IMR-90 (cell line): ENCODE data around the gene UPF1. TPM values are rescaled to one million over a fixed set of nuclear protein-coding genes. Genes with fewer than 3 reads are reported as not detected.

Experiments used
- ATAC-seq: fragments of 200-7000 bp; cut with Tn5 transposase; 2 replicates; pipeline ENCODE4 v1.9.1; 2020; ENCODE audit warnings: low read depth, mild to moderate bottlenecking, moderate library complexity
- BruUV-seq: library from RNA; stranded (reverse); fragments of 400-500 nt; replicated peaks from 2 replicates; lab custom pipeline; 2021; lab: Mats Ljungman, UMichigan
- CTCF ChIA-PET: fragments of 300-600 bp; formaldehyde crosslinking; extraction: SDS; loops from one replicate; lab custom pipeline; 2021; ENCODE audit warnings: antibody characterized with exemption; lab: Yijun Ruan, JAX
- POLR2A ChIA-PET: fragments of 300-600 bp; sonication (Branson Sonifier 250); formaldehyde crosslinking; loops from one replicate; lab custom pipeline; 2022; ENCODE audit warnings: antibody characterized with exemption; ENCODE audit not compliant: unreplicated experiment; lab: Charles Lee
- DNase-seq: peaks from one replicate; pipeline ENCODE4 v3.0.0; 2013
- H2AFZ ChIP-seq: replicated peaks from 2 replicates; pipeline ENCODE3; 2013; ENCODE audit warnings: low read length, mild to moderate bottlenecking; ENCODE audit not compliant: poor library complexity
- H2AK5ac ChIP-seq: 2 replicates; pipeline ENCODE4 v1.6.1; 2013; ENCODE audit warnings: low read depth, low read length, inconsistent platforms
- H2AK9ac ChIP-seq: replicated peaks from 2 replicates; pipeline ENCODE3; 2013; ENCODE audit warnings: mild to moderate bottlenecking, low read depth, low read length, moderate library complexity; ENCODE audit not compliant: poor library complexity
- H2BK120ac ChIP-seq: 2 replicates; pipeline ENCODE4 v1.6.1; 2013; ENCODE audit warnings: low read depth, low read length, inconsistent platforms
- H2BK15ac ChIP-seq: 3 replicates; pipeline ENCODE4 v1.6.1; 2013; ENCODE audit warnings: low read depth, low read length, inconsistent platforms
- H2BK20ac ChIP-seq: 2 replicates; pipeline ENCODE4 v1.6.1; 2013; ENCODE audit warnings: low read depth, mild to moderate bottlenecking, inconsistent platforms, low read length, moderate library complexity
- H2BK5ac ChIP-seq: 2 replicates; pipeline ENCODE4 v1.6.1; 2013; ENCODE audit warnings: mild to moderate bottlenecking, low read depth, low read length, inconsistent platforms; ENCODE audit not compliant: poor library complexity, severe bottlenecking
- H3K14ac ChIP-seq: replicated peaks from 2 replicates; pipeline ENCODE4 v1.6.1; 2013; ENCODE audit warnings: low read depth, low read length, inconsistent platforms
- H3K18ac ChIP-seq: 2 replicates; pipeline ENCODE4 v1.6.1; 2013; ENCODE audit warnings: low read depth, low read length, control low read depth
- H3K23ac ChIP-seq: 2 replicates; pipeline ENCODE4 v1.6.1; 2013; ENCODE audit warnings: low read depth, low read length, inconsistent platforms
- H3K27ac ChIP-seq: 2 replicates; pipeline ENCODE4 v1.5.1; 2013; ENCODE audit warnings: mild to moderate bottlenecking, control low read depth, low read length; ENCODE audit not compliant: insufficient read depth
- H3K27me3 ChIP-seq: 2 replicates; pipeline ENCODE4 v1.6.1; 2013; ENCODE audit warnings: low read length; ENCODE audit not compliant: control insufficient read depth, insufficient read depth
- H3K36me3 ChIP-seq: 2 replicates; pipeline ENCODE4 v1.6.1; 2013; ENCODE audit warnings: low read length, mixed read lengths; ENCODE audit not compliant: control insufficient read depth, insufficient read depth
- H3K4ac ChIP-seq: 2 replicates; pipeline ENCODE4 v1.6.1; 2013; ENCODE audit warnings: low read depth, low read length, inconsistent platforms
- H3K4me1 ChIP-seq: 2 replicates; pipeline ENCODE4 v1.6.1; 2013; ENCODE audit warnings: low read length, mixed read lengths; ENCODE audit not compliant: control insufficient read depth, insufficient read depth
- H3K4me2 ChIP-seq: 2 replicates; pipeline ENCODE4 v1.6.1; 2013; ENCODE audit warnings: low read depth, mild to moderate bottlenecking, control low read depth, low read length, moderate library complexity
- H3K4me3 ChIP-seq: 2 replicates; pipeline ENCODE4 v1.5.1; 2013; ENCODE audit warnings: low read depth, mild to moderate bottlenecking, control low read depth, low read length, moderate library complexity; ENCODE audit not compliant: insufficient read depth
- H3K56ac ChIP-seq: 2 replicates; pipeline ENCODE4 v1.6.1; 2013; ENCODE audit warnings: low read length, inconsistent platforms; ENCODE audit not compliant: insufficient read depth; ENCODE audit errors: extremely low read depth
- H3K79me1 ChIP-seq, 2 experiments: 2 replicates each; pipeline ENCODE4 v1.6.1; 2013; ENCODE audit warnings: low read length in 2 of 2, inconsistent platforms in 1 of 2, low read depth in 1 of 2
- H3K9ac ChIP-seq: 2 replicates; pipeline ENCODE4 v1.6.1; 2013; ENCODE audit warnings: low read depth, low read length, control low read depth
- H3K9me1 ChIP-seq: 2 replicates; pipeline ENCODE4 v1.6.1; 2013; ENCODE audit warnings: low read length, inconsistent platforms; ENCODE audit not compliant: insufficient read depth
- H3K9me3 ChIP-seq: 2 replicates; pipeline ENCODE4 v1.6.1; 2013; ENCODE audit warnings: low read length; ENCODE audit not compliant: control insufficient read depth, insufficient read depth
- H4K20me1 ChIP-seq: 2 replicates; pipeline ENCODE4 v1.6.1; 2013; ENCODE audit warnings: low read length, inconsistent platforms; ENCODE audit not compliant: insufficient read depth
- H4K5ac ChIP-seq: 2 replicates; pipeline ENCODE4 v1.6.1; 2013; ENCODE audit warnings: mild to moderate bottlenecking, low read depth, low read length, control low read depth
- H4K8ac ChIP-seq, 2 experiments: 2 replicates each; pipeline ENCODE4 v1.6.1; 2013; ENCODE audit warnings: low read depth in 2 of 2, low read length in 2 of 2, control low read depth in 1 of 2, inconsistent platforms in 1 of 2
- H4K91ac ChIP-seq: 2 replicates; pipeline ENCODE4 v1.6.1; 2013; ENCODE audit warnings: low read depth, low read length, inconsistent platforms; ENCODE audit not compliant: insufficient read depth
- BHLHE40 ChIP-seq: fragments of 150-350 bp; IDR thresholded peaks from 2 replicates; pipeline ENCODE4 v1.6.1; 2016; ENCODE audit warnings: mild to moderate bottlenecking, low read depth, low read length
- CEBPB ChIP-seq: IDR thresholded peaks from 2 replicates; pipeline ENCODE4 v1.6.1; 2012; ENCODE audit warnings: low read depth, low read length, improper control_type of control experiment
- CHD1 ChIP-seq: IDR thresholded peaks from 2 replicates; pipeline ENCODE4 v1.6.1; 2012; ENCODE audit warnings: low read depth, low read length, improper control_type of control experiment
- ELK1 ChIP-seq: fragments of 150-350 bp; IDR thresholded peaks from 2 replicates; pipeline ENCODE4 v1.6.1; 2016; ENCODE audit warnings: low read depth, mild to moderate bottlenecking, low read length, moderate library complexity, borderline replicate concordance
- FOS ChIP-seq: fragments of 150-350 bp; IDR thresholded peaks from 2 replicates; pipeline ENCODE4 v1.6.1; 2016; ENCODE audit warnings: low read depth, low read length
- MAFK ChIP-seq: IDR thresholded peaks from 2 replicates; pipeline ENCODE4 v1.6.1; 2012; ENCODE audit warnings: low read depth, low read length, improper control_type of control experiment
- MAZ ChIP-seq: IDR thresholded peaks from 2 replicates; pipeline ENCODE4 v1.6.1; 2012; ENCODE audit warnings: low read depth, mild to moderate bottlenecking, low read length, improper control_type of control experiment, moderate library complexity, borderline replicate concordance
- NFE2L2 ChIP-seq: fragments of 150-350 bp; IDR thresholded peaks from 2 replicates; pipeline ENCODE4 v1.6.1; 2016; ENCODE audit warnings: low read depth, mild to moderate bottlenecking, low read length
- RAD21 ChIP-seq: IDR thresholded peaks from 2 replicates; pipeline ENCODE4 v1.6.1; 2012; ENCODE audit warnings: low read length, improper control_type of control experiment
- RCOR1 ChIP-seq: IDR thresholded peaks from 2 replicates; pipeline ENCODE4 v1.6.1; 2012; ENCODE audit warnings: mild to moderate bottlenecking, low read length, improper control_type of control experiment; ENCODE audit not compliant: insufficient replicate concordance
- SMC3 ChIP-seq: fragments of 150-350 bp; IDR thresholded peaks from 2 replicates; pipeline ENCODE4 v1.6.1; 2016; ENCODE audit warnings: low read depth, mild to moderate bottlenecking, antibody characterized with exemption, low read length, moderate library complexity
- WGBS, 2 experiments: methylation state at CpG; one replicate each; pipeline versions ENCODE4 v1.1.5 to v1.1.7; 2013; ENCODE audit warnings: missing lambda C conversion rate in 2 of 2; ENCODE audit not compliant: insufficient read length in 1 of 2; ENCODE audit errors: extremely low coverage in 2 of 2; 5-methylcytosine and 5-hydroxymethylcytosine counted together
- dilution Hi-C: fragments of 300-500 bp; cut with HindIII; formaldehyde crosslinking; loops from one replicate; pipeline ENCODE4 v1.14.3; 2018; ENCODE audit warnings: low sequenced_read_pairs; ENCODE audit not compliant: unreplicated experiment
- in situ Hi-C: fragments of 300-500 bp; cut with MboI; formaldehyde crosslinking; loops from 3 replicates; pipeline ENCODE4 v1.14.3; 2019; ENCODE audit warnings: low sequenced_read_pairs, inconsistent platforms, mixed read lengths
- intact Hi-C: fragments of 100-400 bp; cut with micrococcal nuclease; formaldehyde crosslinking; loops from 2 replicates; pipeline ENCODE4 v1.10.0; 2022
- polyA plus RNA-seq, 3 experiments: library from polyadenylated mRNA; depleted of rRNA; stranded (reverse); fragments of >200 nt; gene quantifications; 2 replicates each; pipeline ENCODE4 v1.2.3, GENCODE V29; 2012; ENCODE audit warnings: low replicate concordance in 1 of 3
- total RNA-seq: library from RNA; depleted of rRNA; stranded (reverse); fragments of >200 nt; gene quantifications from 2 replicates; pipeline ENCODE4 v1.2.3, GENCODE V29; 2012

Gene UPF1
- total and polyA plus RNA-seq, 2 of the 4 experiments (the other 2 are of a cell fraction) = 31.2 to 50.3 TPM

GRCh38 chr19:18889949-18890745 lies 58.4 kb downstream of the UPF1 start:
- dilution Hi-C loops = no loop called here
- Histone ChIP-seq H3K18ac (no peak overlapping the region), H3K4me1 (peaks cover 6% of the 10 kb centered on the region; the same call in 1 of the 2 replicates), H3K4me2 (no peak overlapping the region), H3K14ac (no peak overlapping the region), H2BK5ac (no peak overlapping the region), H4K8ac (no peak overlapping the region), H2BK120ac (no peak overlapping the region), H4K5ac (no peak overlapping the region), H3K4ac (no peak overlapping the region), H3K56ac (no peak overlapping the region), H3K9me1 (no peaks in the 10 kb centered on the region), H2AK5ac (no peak overlapping the region), H2BK15ac (no peak overlapping the region), H3K36me3 (no peaks in the 10 kb centered on the region; the same call in 1 of the 2 replicates), H4K20me1 (0 out of 2 replicates have a peak, but pooled peaks cover 8% of the 10 kb centered on the region), H3K9me3 (no peaks in the 10 kb centered on the region), H3K27me3 (peaks cover 6% of the 10 kb centered on the region; the same call in 1 of the 2 replicates), H3K27ac (no peak overlapping the region), H2AFZ (no peak overlapping the region), H3K23ac (no peak overlapping the region), H4K91ac (no peak overlapping the region), H3K9ac (no peak overlapping the region), H3K79me1 (no peaks in the 10 kb centered on the region), H2AK9ac (no peak overlapping the region), H2BK20ac (no peak overlapping the region), H3K4me3 (no peak overlapping the region)
- WGBS, 2 experiments = 65% methylated on average over 7 of the region's 10 CpGs; no CpG with 5 or more reads in 1 of the 2 experiments
- DNase-seq (no peak), ATAC-seq (no peak)
- ChIA-PET POLR2A (no interaction called here), CTCF (interaction anchor here (0.5 to 1.1 kb wide), 2 partner anchors 15 to 82 kb away, joined by 5 read pairs; no protein-coding TSS in a partner anchor)
- no TSS peak for BruUV-seq
- TF ChIP-seq FOS (no peak), MAZ (no peak), BHLHE40 (no peak), RCOR1 (no peak), ELK1 (no peak), NFE2L2 (no peak), SMC3 (no peak), CHD1 (no peak), RAD21 (no peak), MAFK (no peak), CEBPB (no peak)
- in situ Hi-C loops = no loop called here
- intact Hi-C loops = no loop called here
